ENCODE data around the gene SLC6A11. TPM values are rescaled to one million over a fixed set of nuclear protein-coding genes. Genes with fewer than 3 reads are reported as not detected.

SLC6A11 gene
- total RNA-seq, 1 experiment from 2014 or later: 1.5 TPM

DNA sequence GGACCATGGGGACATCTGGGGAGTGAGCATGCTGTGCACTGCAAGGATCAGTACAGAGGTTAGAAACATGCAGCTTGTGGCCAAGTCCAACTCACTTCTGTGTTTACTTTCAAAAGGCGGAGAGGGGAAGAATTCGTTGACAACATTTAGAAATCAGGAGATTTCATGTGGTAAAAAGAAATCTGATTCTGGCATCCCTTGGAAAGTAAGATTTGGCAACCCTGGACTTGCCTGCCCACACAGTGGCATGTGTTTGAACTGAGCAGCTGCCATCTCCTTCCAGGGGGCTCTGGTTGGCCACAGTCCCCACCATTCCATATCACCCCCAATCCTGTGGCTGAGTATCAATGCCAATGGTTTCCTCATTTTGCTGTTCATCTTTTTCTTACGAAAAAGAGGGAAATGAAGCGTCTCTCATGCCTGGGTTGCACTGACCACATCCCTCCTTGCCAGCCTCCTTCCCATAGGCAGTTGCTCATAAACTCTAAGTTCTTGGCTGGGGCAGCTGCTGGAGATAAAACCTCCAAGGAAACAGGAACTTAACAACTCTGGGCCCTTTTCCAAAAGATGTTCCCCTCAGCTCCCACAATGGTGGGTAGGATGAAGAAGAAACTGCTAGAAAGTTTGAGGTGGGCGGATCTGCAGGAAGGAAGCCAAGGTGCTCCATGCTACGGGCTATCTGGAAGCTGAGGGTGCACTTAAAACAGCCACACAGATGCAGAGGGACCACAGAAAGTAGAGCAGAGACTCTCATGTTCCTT, 29.2 kb downstream of the SLC6A11 start:
- Histone ChIP-seq H4K8ac (replicated peaks; ENCODE audit: insufficient read length, low read depth, low read length) (no peak overlapping the region), H3K4me1 (ENCODE audit: insufficient read depth, low read length) (no peaks in the 10 kb centered on the region), H3K4ac (ENCODE audit: low read depth, low read length) (no peak overlapping the region), H3K9me3 (ENCODE audit: control insufficient read depth, low read depth, low read length) (no peaks in the 10 kb centered on the region), H4K20me1 (ENCODE audit: control insufficient read depth, insufficient read depth, insufficient read length) (no peaks in the 10 kb centered on the region), H2BK12ac (ENCODE audit: insufficient read length, low read depth, low read length) (no peak overlapping the region), H3K23ac (ENCODE audit: insufficient read length, low read depth, low read length) (no peak overlapping the region), H3K27ac (ENCODE audit: insufficient read length, low read depth, low read length) (no peak overlapping the region), H3K14ac (ENCODE audit: insufficient read depth, low read length) (no peak overlapping the region), H3K79me1 (ENCODE audit: insufficient read depth, low read depth, low read length, poor library complexity, severe bottlenecking) (no peaks in the 10 kb centered on the region), H4K91ac (ENCODE audit: insufficient read length, low read depth, low read length) (no peak overlapping the region), H2BK120ac (ENCODE audit: low read depth, low read length, poor library complexity, severe bottlenecking) (no peak overlapping the region), H2BK15ac (ENCODE audit: low read depth, low read length) (no peak overlapping the region), H3K23me2 (ENCODE audit: insufficient read length, low read depth, low read length, poor library complexity, severe bottlenecking) (no peaks in the 10 kb centered on the region), H3K18ac (ENCODE audit: insufficient read length, low read depth, low read length) (no peak overlapping the region), H2BK5ac (ENCODE audit: insufficient read length, low read length) (no peak overlapping the region), H3K79me2 (ENCODE audit: insufficient read depth, low read length) (no peaks in the 10 kb centered on the region), H3K27me3 (ENCODE audit: insufficient read depth, low read length) (no peaks in the 10 kb centered on the region), H4K5ac (ENCODE audit: insufficient read length, low read depth, low read length) (no peak overlapping the region), H3K4me2 (ENCODE audit: insufficient read depth, insufficient read length, low read length) (no peak overlapping the region), H2AK5ac (ENCODE audit: insufficient read length, low read length) (no peak overlapping the region), H3K56ac (ENCODE audit: insufficient read length, low read depth, low read length) (no peak overlapping the region), H3T11ph (ENCODE audit: low read length) (no peak overlapping the region), H2BK20ac (ENCODE audit: low read depth, low read length, poor library complexity, severe bottlenecking) (no peak overlapping the region), H3K9ac (ENCODE audit: extremely low read depth, insufficient read length, low read length) (no peak overlapping the region), H2AFZ (ENCODE audit: low read length) (no peak overlapping the region)
- H3K4me3 Mint-ChIP-seq: no peak overlapping the region
- peaks cover 71% of the 10 kb centered on the region for H3K27me3 Mint-ChIP-seq (ENCODE audit: low read depth)
- DNase-seq: no peak
- WGBS (ENCODE audit: extremely low coverage, insufficient read length, low lambda C conversion rate): no CpG with 5 or more reads among the region's 6 CpGs
- TF ChIP-seq, protein P1, sequence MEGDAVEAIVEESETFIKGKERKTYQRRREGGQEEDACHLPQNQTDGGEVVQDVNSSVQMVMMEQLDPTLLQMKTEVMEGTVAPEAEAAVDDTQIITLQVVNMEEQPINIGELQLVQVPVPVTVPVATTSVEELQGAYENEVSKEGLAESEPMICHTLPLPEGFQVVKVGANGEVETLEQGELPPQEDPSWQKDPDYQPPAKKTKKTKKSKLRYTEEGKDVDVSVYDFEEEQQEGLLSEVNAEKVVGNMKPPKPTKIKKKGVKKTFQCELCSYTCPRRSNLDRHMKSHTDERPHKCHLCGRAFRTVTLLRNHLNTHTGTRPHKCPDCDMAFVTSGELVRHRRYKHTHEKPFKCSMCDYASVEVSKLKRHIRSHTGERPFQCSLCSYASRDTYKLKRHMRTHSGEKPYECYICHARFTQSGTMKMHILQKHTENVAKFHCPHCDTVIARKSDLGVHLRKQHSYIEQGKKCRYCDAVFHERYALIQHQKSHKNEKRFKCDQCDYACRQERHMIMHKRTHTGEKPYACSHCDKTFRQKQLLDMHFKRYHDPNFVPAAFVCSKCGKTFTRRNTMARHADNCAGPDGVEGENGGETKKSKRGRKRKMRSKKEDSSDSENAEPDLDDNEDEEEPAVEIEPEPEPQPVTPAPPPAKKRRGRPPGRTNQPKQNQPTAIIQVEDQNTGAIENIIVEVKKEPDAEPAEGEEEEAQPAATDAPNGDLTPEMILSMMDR (conservative IDR thresholded peaks at IDR 0.05): no peak
- no peaks in the 10 kb centered on the region for H3K4me1 Mint-ChIP-seq
- H3K27ac Mint-ChIP-seq: no peak overlapping the region
- no peaks in the 10 kb centered on the region for H3K36me3 Mint-ChIP-seq (ENCODE audit: insufficient read depth in 1 of 3, low read depth in 3 of 3)
- no peaks in the 10 kb centered on the region for H3K9me3 Mint-ChIP-seq
